GM18951 (cell line): ENCODE results near the gene RHOG.
A peak's percentile ranks its signal among the peaks of the same experiment; 100 is the strongest.
"Not testable (repeated sequence)": the region's sequence is repeated elsewhere in the genome, so short reads cannot be mapped to it uniquely, and the experiment has no call there.

Experiments used
- POLR2A ChIP-seq: IDR thresholded peaks from 4 replicates; pipeline ENCODE4 v1.6.1; 2011; ENCODE audit warnings: mild to moderate bottlenecking; ENCODE audit not compliant: insufficient read length, insufficient read depth; ENCODE audit errors: extremely low read depth
- in situ Hi-C: fragments of 300-500 bp; cut with MboI; formaldehyde crosslinking; loops from one replicate; pipeline ENCODE4 v1.12.0; 2022; ENCODE audit warnings: low sequenced_read_pairs, mixed read lengths, inconsistent platforms; ENCODE audit not compliant: unreplicated experiment

Gene RHOG

GRCh38 chr11:3803726-3804495 is 36.8 kb downstream of the RHOG start:
- TF ChIP-seq POLR2A, result no peak
- in situ Hi-C loops, result no loop called here

- TF ChIP-seq POLR2A, result no peak
- in situ Hi-C loops, result no loop called here
These were observed 38.6 kb downstream of the RHOG start for GRCh38 chr11:3802011-3802790.

GRCh38 chr11:3799873-3800272 is 40.9 kb downstream of the RHOG start:
- in situ Hi-C loops, result no loop called here
- TF ChIP-seq POLR2A, result no peak

- TF ChIP-seq POLR2A, result no peak
- in situ Hi-C loops, result no loop called here
These were observed 41.6 kb downstream of the RHOG start for GRCh38 chr11:3799143-3799542.

- in situ Hi-C loops, result no loop called here
These were observed 43.2 kb downstream of the RHOG start, which contains the start of gene NUP98 for GRCh38 chr11:3797329-3798090. TSS of gene NUP98 (minus strand) at chr11:3797554. CDS start at chr11:3782117, 15,437 bp downstream.

GRCh38 chr11:3796801-3797328 is 43.9 kb downstream of the RHOG start:
- no peak for TF ChIP-seq POLR2A
- in situ Hi-C loops, result no loop called here

More at GRCh38 chr11:3797329-3798090, 43.2 kb downstream of the RHOG start, which contains the start of gene NUP98:
- peak; percentile 95 for TF ChIP-seq POLR2A

GRCh38 chr11:3796346-3796745 is 44.4 kb downstream of the RHOG start:
- in situ Hi-C loops, result no loop called here
- TF ChIP-seq POLR2A, result no peak

- in situ Hi-C loops, result no loop called here
- no peak for TF ChIP-seq POLR2A
These were observed 44.8 kb downstream of the RHOG start for GRCh38 chr11:3796002-3796311.

- in situ Hi-C loops, result no loop called here
- TF ChIP-seq POLR2A, result no peak
These were observed 45.4 kb downstream of the RHOG start for GRCh38 chr11:3795131-3796001.

- in situ Hi-C loops, result not testable (repeated sequence)
These were observed 46.4 kb downstream of the RHOG start for GRCh38 chr11:3794387-3794786.

- no peak for TF ChIP-seq POLR2A
- in situ Hi-C loops, result no loop called here
These were observed 53.9 kb downstream of the RHOG start for GRCh38 chr11:3786781-3787428.

- in situ Hi-C loops, result no loop called here
- no peak for TF ChIP-seq POLR2A
These were observed 57.1 kb downstream of the RHOG start for GRCh38 chr11:3783611-3784010.

GRCh38 chr11:3782963-3783362 is 57.8 kb downstream of the RHOG start:
- TF ChIP-seq POLR2A, result no peak
- in situ Hi-C loops, result no loop called here
